Nephron progenitor cell (in vitro differentiated cells): Measurements from ENCODE around the gene SOCS6.

Source experiments
- DNase-seq: peaks from one replicate; pipeline ENCODE4 v3.0.0; 2021
- H3K27ac Mint-ChIP-seq: 2 replicates; pipeline ENCODE4 v1.8.0; 2021; ENCODE audit warnings: mild to moderate bottlenecking, moderate library complexity, mixed read lengths
- H3K27me3 Mint-ChIP-seq: 2 replicates; pipeline ENCODE4 v1.8.0; 2021; ENCODE audit warnings: mild to moderate bottlenecking, low read depth, mixed read lengths; ENCODE audit not compliant: poor library complexity
- H3K36me3 Mint-ChIP-seq: 2 replicates; pipeline ENCODE4 v1.8.0; 2021; ENCODE audit warnings: low read depth, mixed read lengths
- H3K4me1 Mint-ChIP-seq: 2 replicates; pipeline ENCODE4 v1.8.0; 2021; ENCODE audit warnings: mixed read lengths
- H3K4me3 Mint-ChIP-seq: 2 replicates; pipeline ENCODE4 v1.8.0; 2021; ENCODE audit warnings: mild to moderate bottlenecking, moderate library complexity, mixed read lengths
- H3K9me3 Mint-ChIP-seq: 2 replicates; pipeline ENCODE4 v1.8.0; 2021; ENCODE audit warnings: mild to moderate bottlenecking, moderate library complexity, mixed read lengths
- CTCF ChIP-seq: fragments of 200-600 bp; sonication (generic); IDR thresholded peaks from 2 replicates; pipeline ENCODE4 v1.5.0; 2021; ENCODE audit warnings: antibody characterized with exemption

SOCS6 gene

GRCh38 chr18:70334264-70334663 lies 45.4 kb downstream of the SOCS6 start:
- no peak overlapping the region for H3K27ac Mint-ChIP-seq
- peaks cover 84% of the 10 kb centered on the region for H3K36me3 Mint-ChIP-seq
- no peak for TF ChIP-seq CTCF
- peaks cover 34% of the 10 kb centered on the region for H3K4me1 Mint-ChIP-seq
- no peak for DNase-seq
- H3K9me3 Mint-ChIP-seq: peaks cover 45% of the 10 kb centered on the region
- H3K4me3 Mint-ChIP-seq: no peak overlapping the region
- no peaks in the 10 kb centered on the region for H3K27me3 Mint-ChIP-seq

GRCh38 chr18:70334728-70335329 lies 46.0 kb downstream of the SOCS6 start:
- Mint-ChIP-seq H3K4me3 (no peak overlapping the region), H3K9me3 (peaks cover 45% of the 10 kb centered on the region), H3K4me1 (peaks cover 34% of the 10 kb centered on the region), H3K36me3 (peaks cover 87% of the 10 kb centered on the region), H3K27ac (no peak overlapping the region), H3K27me3 (no peaks in the 10 kb centered on the region)
- no peak for TF ChIP-seq CTCF
- DNase-seq: no peak

- TF ChIP-seq CTCF: no peak
- H3K36me3 Mint-ChIP-seq: peaks cover 87% of the 10 kb centered on the region
- H3K4me1 Mint-ChIP-seq: peaks cover 29% of the 10 kb centered on the region
- peaks cover 41% of the 10 kb centered on the region for H3K9me3 Mint-ChIP-seq
- DNase-seq: no peak
- H3K4me3 Mint-ChIP-seq: no peak overlapping the region
- H3K27ac Mint-ChIP-seq: peak overlapping the region; percentile 80
- no peaks in the 10 kb centered on the region for H3K27me3 Mint-ChIP-seq
Measured at GRCh38 chr18:70335892-70336726, 47.3 kb downstream of the SOCS6 start.

GRCh38 chr18:70337139-70337972 lies 48.5 kb downstream of the SOCS6 start:
- peaks cover 33% of the 10 kb centered on the region for H3K9me3 Mint-ChIP-seq
- peaks cover 18% of the 10 kb centered on the region for H3K4me1 Mint-ChIP-seq
- TF ChIP-seq CTCF: no peak
- no peak overlapping the region for H3K27ac Mint-ChIP-seq
- no peak overlapping the region for H3K4me3 Mint-ChIP-seq
- peaks cover 76% of the 10 kb centered on the region for H3K36me3 Mint-ChIP-seq
- DNase-seq: no peak
- no peaks in the 10 kb centered on the region for H3K27me3 Mint-ChIP-seq

GRCh38 chr18:70338890-70339289 lies 50.0 kb downstream of the SOCS6 start:
- Mint-ChIP-seq H3K9me3 (peaks cover 20% of the 10 kb centered on the region), H3K27me3 (no peaks in the 10 kb centered on the region), H3K4me1 (peaks cover 18% of the 10 kb centered on the region), H3K4me3 (no peak overlapping the region), H3K36me3 (peaks cover 61% of the 10 kb centered on the region), H3K27ac (no peak overlapping the region)
- no peak for TF ChIP-seq CTCF
- no peak for DNase-seq
